ENCODE results near the gene AVP.

The AVP gene

GRCh38 chr20:3109350-3110302 lies 25.1 kb upstream of the AVP start:
- DNase-seq: no peak

- no peak for DNase-seq
These were observed 23.0 kb upstream of the AVP start for GRCh38 chr20:3107464-3108025.

GRCh38 chr20:3106658-3107463 lies 22.3 kb upstream of the AVP start:
- no peak for DNase-seq

GRCh38 chr20:3106185-3106584 lies 21.7 kb upstream of the AVP start:
- no peak for DNase-seq

GRCh38 chr20:3105256-3106137 lies 21.0 kb upstream of the AVP start:
- no peak for DNase-seq

GRCh38 chr20:3103369-3104032 lies 19.0 kb upstream of the AVP start:
- DNase-seq: no peak

GRCh38 chr20:3102575-3103368 lies 18.2 kb upstream of the AVP start:
- no peak for DNase-seq

- peak; percentile 31 to 48 for DNase-seq
These were observed 17.4 kb upstream of the AVP start for GRCh38 chr20:3101737-3102574.

GRCh38 chr20:3101251-3101650 lies 16.7 kb upstream of the AVP start:
- DNase-seq: no peak

GRCh38 chr20:3100480-3100879 lies 16.0 kb upstream of the AVP start:
- DNase-seq: no peak

- no peak for DNase-seq
These were observed 10.5 kb upstream of the AVP start for GRCh38 chr20:3094848-3095629.

GRCh38 chr20:3093861-3094361 lies 9.4 kb upstream of the AVP start:
- DNase-seq: peak; percentile 26

- peak; percentile 22 to 34 for DNase-seq
These were observed 8.3 kb upstream of the AVP start for GRCh38 chr20:3092611-3093379.

- DNase-seq: no peak
These were observed 6.0 kb upstream of the AVP start for GRCh38 chr20:3090565-3090964.

- DNase-seq: no peak
These were observed 3.5 kb upstream of the AVP start for GRCh38 chr20:3088031-3088430.

- no peak for DNase-seq
These were observed 1.1 kb upstream of the AVP start for GRCh38 chr20:3085571-3086072.

- DNase-seq: no peak
These were observed 449 bp upstream of the AVP start for GRCh38 chr20:3084986-3085360.

All from CD4-positive, alpha-beta T cell treated with Interferon alpha-2 for 1 hour (primary cell).